GDM1 (cell line): Measurements from ENCODE around the gene TMEM214.

Experiments
- DNase-seq: peaks from one replicate; lab custom pipeline; 2025; lab: John Stamatoyannopoulos, UW

TMEM214 gene

GRCh38 chr2:27032495-27033252 is at the start of gene TMEM214:
TMEM214 (plus strand) TSS chr2:27032965; CDS start chr2:27033016, 51 bp downstream.
- DNase-seq = peak; percentile 83

GRCh38 chr2:26983746-26984145 is 49.0 kb upstream of the TMEM214 start:
- no peak for DNase-seq

GRCh38 chr2:26985807-26986206 is 47.0 kb upstream of the TMEM214 start:
- DNase-seq = no peak

- DNase-seq = no peak
Measured at GRCh38 chr2:26986576-26986975, 46.2 kb upstream of the TMEM214 start.

GRCh38 chr2:26988058-26988860 is 44.5 kb upstream of the TMEM214 start:
- DNase-seq = no peak

- no peak for DNase-seq
Measured at GRCh38 chr2:26989156-26989555, 43.6 kb upstream of the TMEM214 start.

- DNase-seq = no peak
Measured at GRCh38 chr2:26991717-26992116, 41.0 kb upstream of the TMEM214 start.

- no peak for DNase-seq
Measured at GRCh38 chr2:26993768-26994167, 39.0 kb upstream of the TMEM214 start.

GRCh38 chr2:26994983-26995382 is 37.8 kb upstream of the TMEM214 start:
- DNase-seq = no peak

- DNase-seq = no peak
Measured at GRCh38 chr2:26997394-26997793, 35.4 kb upstream of the TMEM214 start.

- DNase-seq = no peak
Measured at GRCh38 chr2:26998323-26998722, 34.4 kb upstream of the TMEM214 start.

- DNase-seq = no peak
Measured at GRCh38 chr2:27000228-27000627, 32.5 kb upstream of the TMEM214 start.

GRCh38 chr2:27000995-27001394 is 31.8 kb upstream of the TMEM214 start:
- no peak for DNase-seq

GRCh38 chr2:27001950-27002349 is 30.8 kb upstream of the TMEM214 start:
- DNase-seq = no peak

GRCh38 chr2:27003007-27003406 is 29.8 kb upstream of the TMEM214 start:
- no peak for DNase-seq

GRCh38 chr2:27003857-27004256 is 28.9 kb upstream of the TMEM214 start:
- DNase-seq = no peak

- no peak for DNase-seq
Measured at GRCh38 chr2:27006602-27007415, 26.0 kb upstream of the TMEM214 start.

GRCh38 chr2:27007416-27008374 is 25.1 kb upstream of the TMEM214 start:
- no peak for DNase-seq

- no peak for DNase-seq
Measured at GRCh38 chr2:27008678-27009077, 24.1 kb upstream of the TMEM214 start.

GRCh38 chr2:27009083-27009482 is 23.7 kb upstream of the TMEM214 start:
- DNase-seq = no peak

GRCh38 chr2:27009716-27010115 is 23.0 kb upstream of the TMEM214 start:
- DNase-seq = no peak
